ENCODE results near the gene ACR. TPM values are rescaled to one million over a fixed set of nuclear protein-coding genes. Genes with fewer than 3 reads are reported as not detected.

The ACR gene
- total RNA-seq, result 0.27 TPM
- long read RNA-seq, result 0 reads

DNA sequence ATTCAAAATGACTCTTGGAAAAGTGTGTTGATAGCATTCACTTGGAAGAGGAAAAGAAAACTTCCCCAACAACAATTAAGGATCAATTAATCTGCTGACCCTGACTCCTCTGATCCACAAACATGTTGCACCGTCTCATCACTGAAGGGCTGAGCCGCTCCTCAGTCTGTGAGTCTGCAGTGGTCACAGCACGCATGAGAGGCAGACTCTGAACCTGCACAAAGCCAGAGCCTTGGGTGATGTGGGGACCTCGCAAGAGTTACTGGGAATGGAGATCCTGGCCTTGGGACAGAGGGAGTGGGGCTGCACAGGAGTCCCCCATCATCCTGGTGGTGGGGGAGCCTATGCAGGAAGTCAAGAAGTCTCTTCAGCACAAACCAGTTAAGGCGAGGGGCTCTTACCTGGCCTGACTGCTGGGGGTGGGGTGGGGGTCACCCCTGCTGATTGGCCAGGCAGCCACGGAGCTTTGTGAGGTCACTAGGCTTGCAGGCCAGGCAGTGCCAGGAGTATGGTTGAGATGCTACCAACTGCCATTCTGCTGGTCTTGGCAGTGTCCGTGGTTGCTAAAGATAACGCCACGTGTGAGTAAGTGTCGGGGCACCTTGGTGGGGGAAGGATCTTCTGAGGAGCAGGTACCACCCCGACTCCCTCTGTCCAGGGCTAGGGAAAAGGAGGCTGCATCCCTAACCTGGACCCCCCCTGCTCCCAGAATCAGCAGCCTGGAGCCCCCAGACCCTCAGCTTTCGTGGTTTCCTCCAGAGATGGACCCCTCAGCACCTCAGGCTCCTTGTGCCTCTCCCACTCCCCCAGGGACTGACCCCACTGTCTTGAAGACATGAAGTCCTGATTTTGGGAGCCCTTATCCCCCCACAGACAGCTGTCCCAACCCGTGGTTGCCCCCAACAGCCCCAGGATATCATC lies at the start of gene ACR:
ACR (plus strand) TSS at position 477 of the 921 bp plus-strand sequence; CDS start at position 509, 32 bp downstream.
- DNase-seq (ENCODE audit: missing footprints) (no peak), ATAC-seq (no peak)
- intact Hi-C loops (cut with DNase I), result no loop called here

DNA sequence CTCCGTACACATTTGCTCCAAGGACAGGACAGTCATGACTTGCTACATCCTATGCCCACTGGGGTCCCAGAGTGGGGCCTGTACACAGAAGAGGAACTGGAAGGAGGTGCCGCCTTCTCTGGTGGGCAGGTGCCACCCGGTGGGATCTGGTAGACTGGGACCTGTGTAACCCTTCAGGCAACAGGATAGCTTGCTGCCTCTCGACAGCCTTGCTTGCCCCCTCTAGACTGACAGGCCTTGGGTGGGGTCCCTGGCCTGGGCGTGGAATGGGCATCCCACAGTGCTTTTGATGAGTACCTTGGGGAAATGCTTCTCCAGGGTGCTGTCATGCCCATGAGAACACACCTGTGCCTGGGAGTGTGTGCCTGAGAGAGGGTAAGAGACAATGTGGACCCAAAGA lies 49.6 kb upstream of the ACR start:
- peak; percentile 11 for DNase-seq (ENCODE audit: missing footprints)
- ATAC-seq, result no peak
- intact Hi-C loops (cut with DNase I), result no loop called here

GRCh38 chr22:50691521-50691920 lies 46.5 kb upstream of the ACR start:
- ATAC-seq, result no peak
- intact Hi-C loops (cut with DNase I), result no loop called here
- DNase-seq (ENCODE audit: missing footprints), result no peak

DNA sequence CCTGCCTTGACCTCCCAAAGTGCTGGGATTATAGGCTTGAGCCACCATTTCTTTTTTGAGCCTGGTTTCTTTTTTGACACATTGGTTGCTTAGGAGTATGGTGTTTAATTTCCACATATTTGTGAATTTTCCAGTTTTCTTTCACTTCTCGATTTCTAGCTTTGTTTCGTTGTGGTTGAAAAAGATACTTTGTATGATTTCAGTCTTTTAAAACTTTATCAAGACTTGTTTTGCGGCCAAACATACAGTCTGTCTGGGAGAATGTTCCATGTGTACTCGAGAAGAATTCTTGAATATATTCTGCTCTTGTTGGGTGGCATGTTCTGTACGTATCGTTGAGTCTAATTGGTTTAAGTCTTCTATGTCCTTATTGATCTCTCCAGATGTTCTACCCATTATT lies 44.5 kb upstream of the ACR start:
- intact Hi-C loops (cut with DNase I), result no loop called here
- DNase-seq (ENCODE audit: missing footprints) (no peak), ATAC-seq (no peak)

DNA sequence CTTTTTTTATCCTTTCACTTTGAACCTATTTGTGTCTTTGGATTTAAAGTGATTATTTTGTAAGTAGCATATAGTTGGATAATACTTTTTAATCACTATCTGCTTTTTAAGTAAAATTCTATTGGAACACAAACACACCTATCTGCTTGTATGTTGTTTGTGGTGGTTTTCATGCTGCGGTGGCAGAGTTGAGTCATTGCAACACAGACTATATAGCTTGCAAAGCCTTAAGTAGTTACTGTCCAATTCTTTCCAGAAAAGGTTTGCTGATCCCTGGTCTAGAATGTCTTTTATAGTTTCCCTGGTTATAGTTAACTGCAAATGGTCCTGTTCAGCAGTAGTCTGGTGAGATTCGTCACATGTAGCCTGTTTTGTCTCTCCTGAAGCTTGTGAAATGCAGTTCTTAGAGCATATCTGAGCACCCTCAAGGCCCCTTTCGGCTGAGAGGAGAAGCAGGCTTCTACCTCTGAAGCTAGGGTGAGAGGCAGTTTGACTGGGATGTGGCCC lies 43.9 kb upstream of the ACR start:
- intact Hi-C loops (cut with DNase I), result no loop called here
- no peak for DNase-seq (ENCODE audit: missing footprints)
- no peak for ATAC-seq

GRCh38 chr22:50694766-50695420 lies 43.1 kb upstream of the ACR start:
- ATAC-seq (no peak), DNase-seq (ENCODE audit: missing footprints) (peak; percentile 57)
- intact Hi-C loops (cut with DNase I), result no loop called here

GRCh38 chr22:50695421-50696250 lies 42.4 kb upstream of the ACR start:
- ATAC-seq, result no peak
- intact Hi-C loops (cut with DNase I), result no loop called here
- peak; percentile 33 for DNase-seq (ENCODE audit: missing footprints)

- intact Hi-C loops (cut with DNase I), result no loop called here
- ATAC-seq (no peak), DNase-seq (ENCODE audit: missing footprints) (peak; percentile 18)
Measured at GRCh38 chr22:50696251-50696798, 41.7 kb upstream of the ACR start.

DNA sequence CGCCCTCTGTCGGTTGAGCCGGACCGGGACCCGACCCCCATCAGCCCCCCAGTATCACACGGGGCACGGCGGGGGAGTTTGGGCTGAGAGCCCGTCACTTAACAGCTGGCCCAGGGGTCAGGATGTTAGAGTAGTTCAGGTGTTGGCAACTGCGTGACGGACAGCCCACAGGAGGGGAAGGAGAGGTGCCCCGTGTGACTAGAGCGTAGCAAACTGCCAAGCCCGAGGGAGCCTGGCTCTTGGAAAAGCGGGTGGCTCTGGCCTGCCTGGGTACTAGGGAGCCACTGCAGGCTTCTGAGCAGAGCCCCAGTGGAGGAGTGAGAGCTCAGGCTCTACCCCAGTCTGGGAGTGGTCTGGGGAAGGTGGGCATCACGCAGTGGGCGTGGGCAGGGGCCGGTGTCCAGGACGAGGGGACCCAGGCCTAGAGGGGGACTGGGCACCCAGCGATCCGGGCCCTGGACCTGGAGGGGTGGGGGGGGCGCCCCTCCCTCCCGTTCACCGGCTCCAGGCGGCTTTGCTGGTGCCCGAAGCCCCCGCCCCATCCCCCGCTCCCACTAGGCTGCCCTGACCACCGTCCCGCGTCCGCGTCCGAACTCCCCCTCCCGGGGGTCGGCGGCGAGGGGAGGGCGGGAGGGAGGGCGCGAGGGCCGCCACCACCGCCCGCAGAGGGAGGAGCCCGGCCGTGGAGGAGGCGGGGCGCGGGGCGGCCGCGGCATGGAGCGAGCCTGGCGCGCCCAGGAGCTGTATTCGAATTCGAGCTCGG lies 41.0 kb upstream of the ACR start:
- peak; percentile 77 for ATAC-seq
- peak; percentile 58 for DNase-seq (ENCODE audit: missing footprints)
- intact Hi-C loops (cut with DNase I), result no loop called here

GRCh38 chr22:50697667-50698506 lies 40.1 kb upstream of the ACR start:
- intact Hi-C loops (cut with DNase I), result no loop called here
- DNase-seq (ENCODE audit: missing footprints), result peak; percentile 45

DNA sequence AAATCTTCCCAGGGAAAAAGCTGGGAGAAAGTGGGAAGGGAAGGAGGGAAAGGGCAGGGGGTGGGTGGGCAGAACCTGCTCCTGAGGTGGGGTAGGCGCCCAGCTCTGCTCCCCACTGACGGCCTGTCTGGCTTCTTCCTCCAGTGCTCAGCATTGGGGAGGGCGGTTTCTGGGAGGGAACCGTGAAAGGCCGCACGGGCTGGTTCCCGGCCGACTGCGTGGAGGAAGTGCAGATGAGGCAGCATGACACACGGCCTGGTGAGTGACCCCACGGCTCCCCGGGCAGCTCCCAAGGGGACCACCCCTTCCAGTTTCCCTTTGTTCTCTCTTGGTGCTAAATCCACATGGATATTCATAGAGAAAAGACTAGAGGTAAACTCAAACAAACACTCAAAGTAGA lies 39.5 kb upstream of the ACR start:
- intact Hi-C loops (cut with DNase I), result no loop called here
- DNase-seq (ENCODE audit: missing footprints) (peak; percentile 31), ATAC-seq (no peak)

More at GRCh38 chr22:50697667-50698506, 40.1 kb upstream of the ACR start:
- no peak for ATAC-seq

GRCh38 chr22:50699001-50699755 lies 38.8 kb upstream of the ACR start:
- peak; percentile 51 for DNase-seq (ENCODE audit: missing footprints)
- no peak for ATAC-seq
- intact Hi-C loops (cut with DNase I), result no loop called here

DNA sequence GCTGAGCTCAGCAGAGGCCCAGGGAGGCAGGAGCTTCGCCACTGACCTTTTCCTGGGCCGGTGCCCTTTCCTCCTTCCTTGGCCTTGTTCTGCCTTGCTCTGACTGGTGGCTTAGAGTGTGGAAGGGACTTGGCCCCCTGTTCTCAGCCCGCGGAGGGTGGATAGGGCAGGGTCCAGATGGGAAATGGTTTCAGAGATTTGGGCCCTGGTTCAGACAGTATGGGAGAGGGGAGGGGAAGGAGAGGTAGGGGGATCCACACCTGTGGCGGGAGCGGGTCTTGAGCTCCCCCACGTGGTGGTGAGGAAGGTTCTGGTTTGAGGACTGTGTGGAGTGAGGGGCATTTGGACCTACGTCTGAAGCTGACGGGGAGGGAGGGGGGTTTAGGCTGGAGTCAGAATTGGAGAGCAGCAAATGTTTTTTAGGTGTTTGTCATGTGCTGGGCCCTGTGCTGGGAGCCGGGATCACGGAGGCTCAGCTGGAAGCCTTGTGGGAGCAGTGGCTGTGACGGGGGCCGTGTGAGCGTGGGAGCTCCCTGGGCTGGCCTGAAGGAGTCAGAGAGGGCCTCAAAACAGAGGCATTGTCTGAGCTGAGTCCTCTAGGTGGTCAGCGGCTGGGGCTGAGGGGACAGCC lies 38.1 kb upstream of the ACR start:
- DNase-seq (ENCODE audit: missing footprints) (peak; percentile 54), ATAC-seq (no peak)
- intact Hi-C loops (cut with DNase I), result no loop called here

- no peak for ATAC-seq
- intact Hi-C loops (cut with DNase I), result no loop called here
- peak; percentile 18 for DNase-seq (ENCODE audit: missing footprints)
Measured at GRCh38 chr22:50700387-50701075, 37.5 kb upstream of the ACR start.

GRCh38 chr22:50701076-50701419 lies 37.0 kb upstream of the ACR start:
- DNase-seq (ENCODE audit: missing footprints), result peak; percentile 33
- ATAC-seq, result no peak
- intact Hi-C loops (cut with DNase I), result no loop called here
